ENCODE results near the gene HTD2. TPM values are rescaled to one million over a fixed set of nuclear protein-coding genes. Genes with fewer than 3 reads are reported as not detected.

HTD2 gene
- total and polyA plus RNA-seq, 2 of the 4 experiments (the other 2 are of a cell fraction) = 6.4 to 13.3 TPM

DNA sequence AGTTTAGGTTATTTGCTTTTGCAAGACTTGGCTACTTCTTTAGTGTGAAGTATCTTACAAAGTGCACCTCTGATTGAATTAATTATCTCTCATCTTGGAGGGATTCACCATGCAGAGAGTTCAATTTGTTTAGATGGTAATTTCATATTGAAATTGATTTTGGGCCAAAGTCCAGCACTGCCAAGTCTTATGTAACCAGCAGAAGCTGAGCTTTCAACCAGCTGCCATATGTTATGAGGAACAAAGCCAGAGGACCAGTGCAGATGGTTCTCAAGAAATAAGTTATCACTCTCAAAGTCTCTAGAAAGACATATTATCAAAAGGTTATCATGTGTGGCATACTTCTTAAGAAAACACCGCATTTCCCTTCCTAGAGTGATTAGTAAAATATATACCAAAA lies 39.7 kb upstream of the HTD2 start:
- Histone ChIP-seq H2BK15ac (ENCODE audit: low read depth, low read length) (no peak overlapping the region), H2BK20ac (ENCODE audit: low read depth, low read length) (no peak overlapping the region), H3K36me3 (ENCODE audit: control insufficient read depth, insufficient read depth, low read length) (peaks cover 3% of the 10 kb centered on the region; the same call in 1 of the 2 replicates), H3K4me1 (ENCODE audit: control insufficient read depth, insufficient read depth, low read length) (0 out of 2 replicates have a peak, but pooled peaks cover 2% of the 10 kb centered on the region), H2AK9ac (replicated peaks; ENCODE audit: low read depth, low read length, poor library complexity) (no peak overlapping the region), H3K23ac (ENCODE audit: low read depth, low read length) (no peak overlapping the region), H3K14ac (replicated peaks; ENCODE audit: low read depth, low read length) (no peak overlapping the region), H3K27me3 (ENCODE audit: control insufficient read depth, insufficient read depth, low read length) (no peaks in the 10 kb centered on the region), H3K9me1 (ENCODE audit: insufficient read depth, low read length) (no peaks in the 10 kb centered on the region), H3K4ac (ENCODE audit: low read depth, low read length) (no peak overlapping the region), H3K9me3 (ENCODE audit: control insufficient read depth, insufficient read depth, low read length) (no peaks in the 10 kb centered on the region), H3K9ac (ENCODE audit: low read depth, low read length) (no peak overlapping the region), H3K27ac (ENCODE audit: insufficient read depth, low read length) (no peak overlapping the region), H2AK5ac (ENCODE audit: low read depth, low read length) (no peak overlapping the region), H4K91ac (ENCODE audit: insufficient read depth, low read depth, low read length) (no peak overlapping the region), H3K4me3 (ENCODE audit: insufficient read depth, low read depth, low read length) (no peak overlapping the region), H2BK120ac (ENCODE audit: low read depth, low read length) (no peak overlapping the region), H2BK5ac (ENCODE audit: low read depth, low read length, poor library complexity, severe bottlenecking) (no peak overlapping the region), H4K5ac (ENCODE audit: low read depth, low read length) (no peak overlapping the region), H4K20me1 (ENCODE audit: insufficient read depth, low read length) (no peaks in the 10 kb centered on the region), H3K4me2 (ENCODE audit: low read depth, low read length) (no peak overlapping the region), H3K79me1 (ENCODE audit: low read depth in 1 of 2, low read length in 2 of 2) (no peaks in the 10 kb centered on the region), H3K56ac (ENCODE audit: extremely low read depth, insufficient read depth, low read length) (no peak overlapping the region), H3K18ac (ENCODE audit: low read depth, low read length) (no peak overlapping the region), H2AFZ (replicated peaks; ENCODE audit: low read length, poor library complexity) (no peak overlapping the region), H4K8ac (ENCODE audit: low read depth in 2 of 2, low read length in 2 of 2) (no peak overlapping the region)
- intact Hi-C loops (cut with micrococcal nuclease) (no loop called here), in situ Hi-C loops (cut with MboI; ENCODE audit: low sequenced_read_pairs) (no loop called here), dilution Hi-C loops (cut with HindIII; ENCODE audit: low sequenced_read_pairs, unreplicated experiment) (no loop called here)
- ChIA-PET POLR2A (ENCODE audit: unreplicated experiment) (no interaction called here), CTCF (interaction anchor here (0.6 kb wide), 1 partner anchor 1194 kb away, joined by 6 read pairs; no protein-coding TSS in a partner anchor)
- DNase-seq = no peak
- TF ChIP-seq SMC3 (IDR thresholded peaks at IDR 0.05; ENCODE audit: low read depth, low read length) (no peak), RFX5 (IDR thresholded peaks at IDR 0.05; ENCODE audit: low read depth, low read length) (no peak), USF2 (IDR thresholded peaks at IDR 0.05; ENCODE audit: low read depth, low read length) (no peak), ELK1 (IDR thresholded peaks at IDR 0.05; ENCODE audit: borderline replicate concordance, low read depth, low read length) (no peak), BHLHE40 (IDR thresholded peaks at IDR 0.05; ENCODE audit: low read depth, low read length) (no peak), MAZ (IDR thresholded peaks at IDR 0.05; ENCODE audit: borderline replicate concordance, low read depth, low read length) (no peak), CHD1 (IDR thresholded peaks at IDR 0.05; ENCODE audit: low read depth, low read length) (no peak), FOS (IDR thresholded peaks at IDR 0.05; ENCODE audit: low read depth, low read length) (no peak), RCOR1 (IDR thresholded peaks at IDR 0.05; ENCODE audit: insufficient replicate concordance, low read length) (no peak), MXI1 (IDR thresholded peaks at IDR 0.05; ENCODE audit: borderline replicate concordance, low read depth, low read length) (no peak), RAD21 (IDR thresholded peaks at IDR 0.05; ENCODE audit: low read length) (no peak), POLR2A (IDR thresholded peaks at IDR 0.05; ENCODE audit: low read depth, low read length) (no peak), CEBPB (IDR thresholded peaks at IDR 0.05; ENCODE audit: low read depth, low read length) (no peak), NFE2L2 (IDR thresholded peaks at IDR 0.05; ENCODE audit: low read depth, low read length) (no peak), MAFK (IDR thresholded peaks at IDR 0.05; ENCODE audit: low read depth, low read length) (no peak)
- TF ChIP-seq, protein P1, sequence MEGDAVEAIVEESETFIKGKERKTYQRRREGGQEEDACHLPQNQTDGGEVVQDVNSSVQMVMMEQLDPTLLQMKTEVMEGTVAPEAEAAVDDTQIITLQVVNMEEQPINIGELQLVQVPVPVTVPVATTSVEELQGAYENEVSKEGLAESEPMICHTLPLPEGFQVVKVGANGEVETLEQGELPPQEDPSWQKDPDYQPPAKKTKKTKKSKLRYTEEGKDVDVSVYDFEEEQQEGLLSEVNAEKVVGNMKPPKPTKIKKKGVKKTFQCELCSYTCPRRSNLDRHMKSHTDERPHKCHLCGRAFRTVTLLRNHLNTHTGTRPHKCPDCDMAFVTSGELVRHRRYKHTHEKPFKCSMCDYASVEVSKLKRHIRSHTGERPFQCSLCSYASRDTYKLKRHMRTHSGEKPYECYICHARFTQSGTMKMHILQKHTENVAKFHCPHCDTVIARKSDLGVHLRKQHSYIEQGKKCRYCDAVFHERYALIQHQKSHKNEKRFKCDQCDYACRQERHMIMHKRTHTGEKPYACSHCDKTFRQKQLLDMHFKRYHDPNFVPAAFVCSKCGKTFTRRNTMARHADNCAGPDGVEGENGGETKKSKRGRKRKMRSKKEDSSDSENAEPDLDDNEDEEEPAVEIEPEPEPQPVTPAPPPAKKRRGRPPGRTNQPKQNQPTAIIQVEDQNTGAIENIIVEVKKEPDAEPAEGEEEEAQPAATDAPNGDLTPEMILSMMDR (conservative IDR thresholded peaks at IDR 0.05; ENCODE audit: low read depth, low read length) = no peak
- WGBS, 2 experiments (ENCODE audit: extremely low coverage in 2 of 2, insufficient read length in 1 of 2) = no CpG with 5 or more reads among the region's 1 CpG
- BruUV-seq (replicated peaks) = no TSS peak
- ATAC-seq (ENCODE audit: low read depth) = no peak

Data from IMR-90 (cell line).